GM12873 (cell line): ENCODE measurements around the gene SPTBN4.

Experiments used
- TF ChIP-seq, protein P1 (sequence below): IDR thresholded peaks from 2 replicates; pipeline ENCODE4 v1.5.1; 2012; ENCODE audit warnings: low read depth, mild to moderate bottlenecking, moderate library complexity, low read length, control low read depth; ENCODE audit not compliant: insufficient read depth; ENCODE audit errors: missing control alignments

SPTBN4 gene

DNA sequence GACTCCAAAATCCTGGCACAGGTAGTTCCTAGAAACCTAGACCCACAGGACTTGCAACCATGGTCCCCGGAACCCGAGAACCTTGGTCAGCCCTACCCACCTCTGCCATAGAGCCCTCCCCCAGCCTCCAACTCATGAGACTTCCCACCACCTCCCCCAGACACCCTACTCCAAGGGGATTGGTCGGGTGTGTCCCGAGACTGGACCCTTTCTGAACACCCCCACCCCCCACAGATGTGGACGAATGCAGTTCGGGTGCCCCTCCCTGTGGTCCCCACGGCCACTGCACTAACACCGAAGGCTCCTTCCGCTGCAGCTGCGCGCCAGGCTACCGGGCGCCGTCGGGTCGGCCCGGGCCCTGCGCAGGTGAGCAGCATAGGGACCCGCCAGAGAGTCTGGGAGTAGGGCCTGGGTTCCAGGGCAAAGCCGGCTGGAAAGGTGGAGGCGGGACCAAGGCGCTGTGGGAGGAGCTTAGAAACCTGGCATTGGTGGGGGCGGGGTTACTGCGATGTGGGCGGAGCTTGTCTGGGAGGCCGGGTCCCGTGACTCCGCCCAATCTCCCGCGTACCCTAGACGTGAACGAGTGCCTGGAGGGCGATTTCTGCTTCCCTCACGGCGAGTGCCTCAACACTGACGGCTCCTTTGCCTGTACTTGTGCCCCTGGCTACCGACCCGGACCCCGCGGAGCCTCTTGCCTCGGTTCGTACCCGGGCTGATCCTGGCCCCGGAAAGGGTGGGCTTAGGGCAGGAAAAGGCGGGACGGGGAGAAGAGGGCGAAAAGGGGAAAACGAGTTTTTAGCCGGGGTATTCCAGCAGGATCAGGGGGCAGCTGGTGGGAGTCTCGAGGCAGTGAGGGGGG, 146.3 kb downstream of the SPTBN4 start:
- TF ChIP-seq, protein P1, sequence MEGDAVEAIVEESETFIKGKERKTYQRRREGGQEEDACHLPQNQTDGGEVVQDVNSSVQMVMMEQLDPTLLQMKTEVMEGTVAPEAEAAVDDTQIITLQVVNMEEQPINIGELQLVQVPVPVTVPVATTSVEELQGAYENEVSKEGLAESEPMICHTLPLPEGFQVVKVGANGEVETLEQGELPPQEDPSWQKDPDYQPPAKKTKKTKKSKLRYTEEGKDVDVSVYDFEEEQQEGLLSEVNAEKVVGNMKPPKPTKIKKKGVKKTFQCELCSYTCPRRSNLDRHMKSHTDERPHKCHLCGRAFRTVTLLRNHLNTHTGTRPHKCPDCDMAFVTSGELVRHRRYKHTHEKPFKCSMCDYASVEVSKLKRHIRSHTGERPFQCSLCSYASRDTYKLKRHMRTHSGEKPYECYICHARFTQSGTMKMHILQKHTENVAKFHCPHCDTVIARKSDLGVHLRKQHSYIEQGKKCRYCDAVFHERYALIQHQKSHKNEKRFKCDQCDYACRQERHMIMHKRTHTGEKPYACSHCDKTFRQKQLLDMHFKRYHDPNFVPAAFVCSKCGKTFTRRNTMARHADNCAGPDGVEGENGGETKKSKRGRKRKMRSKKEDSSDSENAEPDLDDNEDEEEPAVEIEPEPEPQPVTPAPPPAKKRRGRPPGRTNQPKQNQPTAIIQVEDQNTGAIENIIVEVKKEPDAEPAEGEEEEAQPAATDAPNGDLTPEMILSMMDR = no peak

DNA sequence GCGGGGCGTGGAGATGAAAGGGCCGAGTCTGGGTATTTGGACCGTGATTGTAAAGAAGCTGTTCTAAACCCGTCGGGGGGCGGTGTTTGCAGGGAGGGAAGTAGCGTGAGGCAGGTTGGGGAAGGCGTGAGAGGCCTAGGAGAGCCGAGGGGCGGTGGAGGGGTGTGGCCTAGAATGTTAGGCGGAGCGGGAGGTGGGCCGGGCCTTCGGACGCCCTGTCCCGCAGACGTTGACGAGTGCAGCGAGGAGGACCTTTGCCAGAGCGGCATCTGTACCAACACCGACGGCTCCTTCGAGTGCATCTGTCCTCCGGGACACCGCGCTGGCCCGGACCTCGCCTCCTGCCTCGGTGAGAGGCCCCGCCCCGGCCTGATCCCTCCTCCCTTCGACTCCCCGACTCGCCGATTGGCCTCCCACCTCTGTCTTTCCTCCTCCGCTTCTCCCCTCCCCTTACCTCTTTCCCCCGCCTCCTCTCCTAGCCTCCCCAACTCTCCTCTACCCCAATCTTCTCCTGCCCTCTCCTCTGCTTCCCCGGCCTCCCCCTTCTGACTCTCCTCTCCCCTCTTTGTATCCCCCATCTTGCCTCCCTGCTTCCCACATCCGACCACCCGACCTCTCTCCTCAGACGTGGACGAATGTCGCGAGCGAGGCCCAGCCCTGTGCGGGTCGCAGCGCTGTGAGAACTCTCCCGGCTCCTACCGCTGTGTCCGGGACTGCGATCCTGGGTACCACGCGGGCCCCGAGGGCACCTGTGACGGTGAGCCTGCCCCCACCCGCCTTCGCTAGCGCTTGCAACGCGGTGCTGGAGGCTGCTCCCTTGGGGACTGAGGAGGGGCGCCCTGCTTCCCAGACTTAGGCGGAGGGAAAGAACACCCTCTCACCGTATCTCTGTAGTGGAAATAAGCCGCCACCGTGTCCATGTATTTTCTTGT, 147.2 kb downstream of the SPTBN4 start:
- TF ChIP-seq, protein P1 = no peak

DNA sequence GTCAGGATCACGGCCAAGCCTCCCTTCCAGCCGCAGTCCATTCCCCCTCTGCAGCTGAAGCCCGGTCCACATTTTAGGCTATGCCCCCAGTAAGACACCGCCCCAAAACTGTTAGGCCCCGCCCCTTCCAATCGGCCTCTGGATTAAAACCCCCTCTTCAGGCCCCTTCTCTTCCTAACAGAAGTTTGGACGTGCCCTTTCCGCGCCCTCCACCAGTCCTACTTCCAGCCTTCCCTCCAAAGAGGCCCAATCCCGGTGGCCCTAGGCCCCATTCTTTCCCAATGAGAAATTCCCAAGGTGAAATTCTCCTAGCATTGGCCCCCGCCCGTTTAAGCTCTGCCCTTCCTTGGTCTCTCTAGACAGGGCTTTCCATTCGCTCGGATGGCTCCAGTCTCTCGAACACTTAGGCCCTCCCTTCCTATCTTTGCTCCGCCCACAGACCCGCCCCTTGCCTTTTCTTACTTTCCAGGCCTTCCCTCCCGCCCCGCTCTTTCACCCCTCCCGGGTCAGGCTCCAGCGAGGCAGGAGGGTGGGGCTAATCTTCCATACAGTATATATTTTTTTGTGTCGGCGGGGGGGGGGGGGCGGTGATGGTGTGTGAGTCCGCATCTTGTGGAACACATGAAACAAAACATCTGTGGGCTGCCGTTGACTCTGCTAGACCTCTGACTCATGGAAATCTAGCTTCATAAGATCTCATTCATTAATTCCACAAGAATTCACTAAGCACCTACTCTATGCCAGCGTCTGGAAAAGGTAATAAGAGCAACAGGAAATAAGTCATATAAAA, 148.0 kb downstream of the SPTBN4 start:
- TF ChIP-seq, protein P1 = no peak

DNA sequence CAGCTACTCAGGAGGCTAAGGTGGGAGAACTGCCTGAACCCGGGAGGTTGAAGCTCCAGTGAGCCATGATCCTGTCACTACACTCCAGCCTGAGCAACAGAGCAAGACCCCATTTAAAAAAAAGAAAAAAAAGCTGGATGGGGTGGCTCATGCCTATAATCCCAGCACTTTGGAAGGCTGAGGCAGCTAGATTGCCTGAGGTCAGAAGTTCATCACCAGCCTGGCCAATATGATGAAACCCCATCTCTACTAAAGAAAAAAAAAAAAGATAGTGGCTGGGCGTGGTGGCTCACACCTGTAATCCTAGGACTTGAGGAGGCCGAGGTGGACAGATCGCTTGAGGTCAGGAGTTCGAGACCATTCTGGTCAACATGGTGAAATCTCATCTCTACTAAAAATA, 149.4 kb downstream of the SPTBN4 start:
- TF ChIP-seq, protein P1 = no peak

DNA sequence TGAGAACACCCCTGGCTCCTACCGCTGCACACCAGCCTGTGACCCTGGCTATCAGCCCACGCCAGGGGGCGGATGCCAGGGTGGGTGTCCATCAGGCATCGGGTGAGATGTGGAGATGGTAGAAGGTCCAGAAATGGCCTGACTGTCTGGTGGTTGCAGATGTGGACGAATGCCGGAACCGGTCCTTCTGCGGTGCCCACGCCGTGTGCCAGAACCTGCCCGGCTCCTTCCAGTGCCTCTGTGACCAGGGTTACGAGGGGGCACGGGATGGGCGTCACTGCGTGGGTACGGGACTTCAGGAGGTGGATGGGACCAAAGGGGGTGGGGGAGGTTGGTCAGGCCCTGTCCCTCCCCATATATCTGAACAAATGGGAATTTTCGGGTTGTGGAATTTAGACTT, 150.1 kb downstream of the SPTBN4 start:
- TF ChIP-seq, protein P1 = no peak

DNA sequence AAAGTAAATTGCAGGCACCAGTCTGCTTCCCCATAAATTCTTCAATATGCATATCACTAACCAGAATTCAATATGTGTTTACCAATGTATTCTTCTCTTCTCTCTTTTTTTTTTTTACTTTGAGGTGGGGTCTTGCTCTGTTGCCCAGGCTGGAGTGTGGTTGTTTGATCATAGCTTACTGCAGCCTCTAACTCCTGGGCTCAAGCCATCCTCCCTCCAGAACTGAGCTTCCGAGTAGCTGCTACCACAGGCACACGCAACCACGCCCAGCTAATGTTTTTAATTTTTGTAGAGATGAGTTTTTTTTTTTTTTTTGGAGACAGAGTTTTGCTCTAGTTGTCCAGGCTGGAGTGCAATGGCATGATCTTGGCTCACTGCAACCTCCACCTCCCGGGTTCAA, 151.2 kb downstream of the SPTBN4 start:
- TF ChIP-seq, protein P1 = no peak
